HepG2 (cell line): ENCODE measurements around the gene NRG4. TPM values are rescaled to one million over a fixed set of nuclear protein-coding genes. Genes with fewer than 3 reads are reported as not detected.

Experiments used
- BRCA1 ChIP-seq: sonication (generic); formaldehyde crosslinking; IDR thresholded peaks from 2 replicates; pipeline ENCODE4 v1.4.0; 2020; ENCODE audit warnings: missing genetic modification reagents
- CBFB ChIP-seq: sonication (generic); formaldehyde crosslinking; IDR thresholded peaks from 2 replicates; pipeline ENCODE4 v1.4.0; 2020; ENCODE audit warnings: missing genetic modification reagents
- CREBL2 ChIP-seq: sonication (generic); formaldehyde crosslinking; IDR thresholded peaks from 2 replicates; pipeline ENCODE4 v1.8.1; 2023; ENCODE audit warnings: missing genetic modification reagents, mild to moderate bottlenecking, borderline replicate concordance
- FOXO1 ChIP-seq: sonication (generic); formaldehyde crosslinking; IDR thresholded peaks from 2 replicates; pipeline ENCODE4 v1.4.0; 2020; ENCODE audit warnings: missing genetic modification reagents
- GATAD2A ChIP-seq: IDR thresholded peaks from 2 replicates; pipeline ENCODE4 v1.6.1; 2016
- HNRNPK ChIP-seq: fragments of 200-400 bp; formaldehyde crosslinking; IDR thresholded peaks from 2 replicates; pipeline ENCODE4 v1.6.1; 2018; ENCODE audit warnings: low read length, low read depth, moderate library complexity, mild to moderate bottlenecking; ENCODE audit not compliant: poor library complexity, severe bottlenecking
- MIXL1 ChIP-seq: IDR thresholded peaks from 2 replicates; pipeline ENCODE4 v1.6.1; 2016
- MXD1 ChIP-seq: sonication (generic); formaldehyde crosslinking; IDR thresholded peaks from 2 replicates; pipeline ENCODE4 v1.4.0; 2020; ENCODE audit warnings: mild to moderate bottlenecking, missing genetic modification reagents
- NFATC3 ChIP-seq: sonication (generic); formaldehyde crosslinking; IDR thresholded peaks from 2 replicates; pipeline ENCODE4 v1.5.1; 2020; ENCODE audit warnings: mild to moderate bottlenecking, missing genetic modification reagents
- PATZ1 ChIP-seq: sonication (generic); formaldehyde crosslinking; IDR thresholded peaks from 2 replicates; pipeline ENCODE4 v1.4.0; 2020; ENCODE audit warnings: missing genetic modification reagents
- RNF2 ChIP-seq: fragments of 450-650 bp; conservative IDR thresholded peaks from 2 replicates; pipeline ENCODE4 v1.6.1; 2016; ENCODE audit warnings: low read depth
- TGIF2 ChIP-seq: IDR thresholded peaks from 2 replicates; pipeline ENCODE4 v1.6.1; 2016; ENCODE audit warnings: control low read depth, missing compliant biosample characterization
- THAP11 ChIP-seq: IDR thresholded peaks from 2 replicates; pipeline ENCODE4 v1.6.1; 2016; ENCODE audit warnings: missing biosample characterization, missing genetic modification reagents
- TIGD3 ChIP-seq: sonication (generic); formaldehyde crosslinking; IDR thresholded peaks from 2 replicates; pipeline ENCODE4 v1.5.1; 2020; ENCODE audit warnings: mild to moderate bottlenecking, missing genetic modification reagents, borderline replicate concordance
- ZBTB42 ChIP-seq: sonication (generic); formaldehyde crosslinking; IDR thresholded peaks from 2 replicates; pipeline ENCODE4 v1.5.0; 2020; ENCODE audit warnings: mild to moderate bottlenecking, missing genetic modification reagents
- ZFX ChIP-seq: sonication (generic); formaldehyde crosslinking; IDR thresholded peaks from 2 replicates; pipeline ENCODE4 v1.4.0; 2020; ENCODE audit warnings: mild to moderate bottlenecking, low read depth, missing genetic modification reagents, moderate library complexity
- ZFY ChIP-seq: sonication (generic); formaldehyde crosslinking; IDR thresholded peaks from 2 replicates; pipeline ENCODE4 v1.4.0; 2020; ENCODE audit warnings: missing genetic modification reagents
- ZMYM4 ChIP-seq: sonication (generic); formaldehyde crosslinking; IDR thresholded peaks from 2 replicates; pipeline ENCODE4 v1.8.1; 2023; ENCODE audit warnings: mild to moderate bottlenecking, missing genetic modification reagents
- ZNF274 ChIP-seq: sonication (generic); formaldehyde crosslinking; IDR thresholded peaks from 2 replicates; pipeline ENCODE4 v1.5.1; 2020; ENCODE audit warnings: mild to moderate bottlenecking, missing genetic modification reagents
- ZNF275 ChIP-seq: sonication (generic); formaldehyde crosslinking; IDR thresholded peaks from 2 replicates; pipeline ENCODE4 v1.8.0; 2022; ENCODE audit warnings: missing genetic modification reagents, mild to moderate bottlenecking, inconsistent platforms, borderline replicate concordance
- ZNF292 ChIP-seq: sonication (generic); formaldehyde crosslinking; IDR thresholded peaks from 2 replicates; pipeline ENCODE4 v1.8.1; 2022; ENCODE audit warnings: mild to moderate bottlenecking, low read depth, missing genetic modification reagents, borderline replicate concordance
- ZNF704 ChIP-seq: sonication (generic); formaldehyde crosslinking; IDR thresholded peaks from 2 replicates; pipeline ENCODE4 v1.8.1; 2023; ENCODE audit warnings: mild to moderate bottlenecking, inconsistent platforms, moderate library complexity, missing genetic modification reagents, borderline replicate concordance
- ZSCAN20 ChIP-seq: sonication (generic); formaldehyde crosslinking; IDR thresholded peaks from 2 replicates; pipeline ENCODE4 v1.4.0; 2020; ENCODE audit warnings: missing genetic modification reagents, mild to moderate bottlenecking, borderline replicate concordance
- polyA plus RNA-seq, 8 experiments: library from polyadenylated mRNA; depleted of rRNA in 3 of 8; stranded (reverse) in 7 of 8; unstranded in 1 of 8; fragments of >200 nt; fragmentation: Illumina TruSeq in 4 of 8; extraction: Trizol in 4 of 8; gene quantifications; 2 replicates each; pipeline versions ENCODE4 v1.2.1 to v1.2.3, GENCODE V29; 2011 to 2016; ENCODE audit warnings: low read depth in 4 of 8, missing spikeins in 1 of 8, mixed read lengths in 1 of 8; ENCODE audit not compliant: insufficient read depth in 1 of 8
- total RNA-seq, 5 experiments: library from RNA; depleted of rRNA; stranded (reverse); fragments of >200 nt; fragmentation: Illumina TruSeq; extraction: Trizol; gene quantifications; 2 replicates each; pipeline ENCODE4 v1.2.3, GENCODE V29; 2016; ENCODE audit warnings: low read depth in 1 of 5

Gene NRG4
- total and polyA plus RNA-seq, 2 of the 13 experiments (the other 11 are each of a cell fraction or from before 2014, with no cell fraction given) = 0.01 TPM; not detected in 1

- TF ChIP-seq ZBTB42 (peak; percentile 69; the same call in 1 of the 2 replicates), TIGD3 (CRISPR knock-in tag) (peak; percentile 89; the same call in 1 of the 2 replicates), THAP11 (peak; percentile 90), ZMYM4 (CRISPR knock-in tag) (peak; percentile 89), ZNF292 (CRISPR knock-in tag) (peak; percentile 76; the same call in 1 of the 2 replicates), ZNF275 (CRISPR knock-in tag) (peak; percentile 87), TGIF2 (CRISPR knock-in tag) (peak; percentile 91), ZNF274 (CRISPR knock-in tag) (peak; percentile 82; the same call in 1 of the 2 replicates), NFATC3 (CRISPR knock-in tag) (0 out of 2 replicates have a peak, but pooled peaks have one; percentile 35), MXD1 (CRISPR knock-in tag) (peak; percentile 42; the same call in 1 of the 2 replicates), FOXO1 (CRISPR knock-in tag) (peak; percentile 55; the same call in 1 of the 2 replicates), ZFY (CRISPR knock-in tag) (peak; percentile 84; the same call in 1 of the 2 replicates), RNF2 (peak; percentile 71), ZNF704 (CRISPR knock-in tag) (no peak), PATZ1 (CRISPR knock-in tag) (no peak), BRCA1 (CRISPR knock-in tag) (0 out of 2 replicates have a peak, but pooled peaks have one; percentile 41), GATAD2A (CRISPR knock-in tag) (peak; percentile 60; the same call in 1 of the 2 replicates), MIXL1 (peak; percentile 32; the same call in 1 of the 2 replicates), ZFX (peak; percentile 86), CBFB (peak; percentile 78), CREBL2 (CRISPR knock-in tag) (peak; percentile 40; the same call in 1 of the 2 replicates), HNRNPK (peak; percentile 21), ZSCAN20 (CRISPR knock-in tag) (peak; percentile 92; the same call in 1 of the 2 replicates)
Observed at GRCh38 chr15:75903331-75904239, 108.6 kb downstream of the NRG4 start, which contains the start of gene FBXO22 (continued).
